Measurements from ENCODE around the gene RFTN1. TPM values are rescaled to one million over a fixed set of nuclear protein-coding genes. Genes with fewer than 3 reads are reported as not detected.

RFTN1 gene
- total and polyA plus RNA-seq, 4 donors = 33.8 to 82.5 (median 53.4) TPM

GRCh38 chr3:16468336-16469098, 45.0 kb downstream of the RFTN1 start:
- no peak for ATAC-seq (ENCODE audit: insufficient read depth, low FRiP score)
- DNase-seq = no peak
- Histone ChIP-seq H3K27ac (ENCODE audit: low read depth in 1 of 2, low read length in 1 of 2) (peak overlapping the region in 1 of 2 donors; percentile 37), H3K9me3 (ENCODE audit: control insufficient read depth in 4 of 4, insufficient read depth in 3 of 4, low read length in 3 of 4) (peaks cover 0 to 4% (median 3%) of the 10 kb centered on the region in 4 donors), H3K27me3 (ENCODE audit: control insufficient read depth in 3 of 3, insufficient read depth in 3 of 3, low read length in 2 of 3) (no peaks in the 10 kb centered on the region), H3K36me3 (ENCODE audit: control insufficient read depth in 4 of 4, insufficient read depth in 4 of 4, low read length in 4 of 4) (peaks cover 0 to 12% (median 4%) of the 10 kb centered on the region in 4 donors), H3K9ac (ENCODE audit: insufficient read depth in 1 of 2, low read length in 2 of 2) (no peak overlapping the region), H3K4me3 (no peak overlapping the region), H3K4me1 (ENCODE audit: control insufficient read depth in 5 of 5, insufficient read depth in 5 of 5, low read length in 5 of 5) (peaks cover 4 to 18% (median 12%) of the 10 kb centered on the region in 5 donors)
- no peak for TF ChIP-seq CTCF (IDR thresholded peaks at IDR 0.05; ENCODE audit: control extremely low read depth, extremely low read depth)
- WGBS, 2 donors = 53 to 54% methylated on average over 10 of the region's 10 CpGs

GRCh38 chr3:16468002-16468335, 45.5 kb downstream of the RFTN1 start:
- ATAC-seq (ENCODE audit: insufficient read depth, low FRiP score) = no peak

GRCh38 chr3:16467393-16467792, 46.1 kb downstream of the RFTN1 start:
- H3K9me3 ChIP-seq (ENCODE audit: control insufficient read depth in 4 of 4, insufficient read depth in 3 of 4, low read length in 3 of 4) = peaks cover 0 to 4% (median 3%) of the 10 kb centered on the region in 4 donors
- ATAC-seq (ENCODE audit: insufficient read depth, low FRiP score) (no peak), DNase-seq (no peak)
- TF ChIP-seq CTCF (IDR thresholded peaks at IDR 0.05; ENCODE audit: control extremely low read depth, extremely low read depth) = no peak
- no peak overlapping the region for H3K9ac ChIP-seq (ENCODE audit: insufficient read depth in 1 of 2, low read length in 2 of 2)
- no peak overlapping the region for H3K27ac ChIP-seq (ENCODE audit: low read depth in 1 of 2, low read length in 1 of 2)
- WGBS, 2 donors = 58 to 68% methylated on average over 8 of the region's 9 CpGs
- H3K4me1 ChIP-seq (ENCODE audit: control insufficient read depth in 5 of 5, insufficient read depth in 5 of 5, low read length in 5 of 5) = peaks cover 4 to 18% (median 12%) of the 10 kb centered on the region in 5 donors
- no peaks in the 10 kb centered on the region for H3K27me3 ChIP-seq (ENCODE audit: control insufficient read depth in 3 of 3, insufficient read depth in 3 of 3, low read length in 2 of 3)
- H3K36me3 ChIP-seq (ENCODE audit: control insufficient read depth in 4 of 4, insufficient read depth in 4 of 4, low read length in 4 of 4) = peaks cover 0 to 12% (median 4%) of the 10 kb centered on the region in 4 donors
- H3K4me3 ChIP-seq = no peak overlapping the region

More at GRCh38 chr3:16468002-16468335, 45.5 kb downstream of the RFTN1 start:
- Histone ChIP-seq H3K27me3 (ENCODE audit: control insufficient read depth in 3 of 3, insufficient read depth in 3 of 3, low read length in 2 of 3) (no peaks in the 10 kb centered on the region), H3K9ac (ENCODE audit: insufficient read depth in 1 of 2, low read length in 2 of 2) (no peak overlapping the region), H3K36me3 (ENCODE audit: control insufficient read depth in 4 of 4, insufficient read depth in 4 of 4, low read length in 4 of 4) (peaks cover 0 to 12% (median 4%) of the 10 kb centered on the region in 4 donors), H3K4me1 (ENCODE audit: control insufficient read depth in 5 of 5, insufficient read depth in 5 of 5, low read length in 5 of 5) (peaks cover 4 to 18% (median 12%) of the 10 kb centered on the region in 5 donors), H3K4me3 (no peak overlapping the region), H3K27ac (ENCODE audit: low read depth in 1 of 2, low read length in 1 of 2) (peak overlapping the region in 1 of 2 donors; percentile 37), H3K9me3 (ENCODE audit: control insufficient read depth in 4 of 4, insufficient read depth in 3 of 4, low read length in 3 of 4) (peaks cover 0 to 4% (median 3%) of the 10 kb centered on the region in 4 donors)
- TF ChIP-seq CTCF (IDR thresholded peaks at IDR 0.05; ENCODE audit: control extremely low read depth, extremely low read depth) = no peak
- no peak for DNase-seq
- WGBS, 2 donors = 22 to 30% methylated on average over 6 of the region's 6 CpGs
